IMR-90 (cell line): Measurements from ENCODE around the gene CPEB3.

Experiments
- BHLHE40 ChIP-seq: fragments of 150-350 bp; IDR thresholded peaks from 2 replicates; pipeline ENCODE4 v1.6.1; 2016; ENCODE audit warnings: mild to moderate bottlenecking, low read depth, low read length
- CEBPB ChIP-seq: IDR thresholded peaks from 2 replicates; pipeline ENCODE4 v1.6.1; 2012; ENCODE audit warnings: low read depth, low read length, improper control_type of control experiment
- CHD1 ChIP-seq: IDR thresholded peaks from 2 replicates; pipeline ENCODE4 v1.6.1; 2012; ENCODE audit warnings: low read depth, low read length, improper control_type of control experiment
- CTCF ChIP-seq: conservative IDR thresholded peaks from 2 replicates; pipeline ENCODE4 v1.5.1; 2012; ENCODE audit warnings: mild to moderate bottlenecking, low read depth, low read length, improper control_type of control experiment
- ELK1 ChIP-seq: fragments of 150-350 bp; IDR thresholded peaks from 2 replicates; pipeline ENCODE4 v1.6.1; 2016; ENCODE audit warnings: low read depth, mild to moderate bottlenecking, low read length, moderate library complexity, borderline replicate concordance
- FOS ChIP-seq: fragments of 150-350 bp; IDR thresholded peaks from 2 replicates; pipeline ENCODE4 v1.6.1; 2016; ENCODE audit warnings: low read depth, low read length
- MAFK ChIP-seq: IDR thresholded peaks from 2 replicates; pipeline ENCODE4 v1.6.1; 2012; ENCODE audit warnings: low read depth, low read length, improper control_type of control experiment
- MAZ ChIP-seq: IDR thresholded peaks from 2 replicates; pipeline ENCODE4 v1.6.1; 2012; ENCODE audit warnings: low read depth, mild to moderate bottlenecking, low read length, improper control_type of control experiment, moderate library complexity, borderline replicate concordance
- MXI1 ChIP-seq: IDR thresholded peaks from 2 replicates; pipeline ENCODE4 v1.6.1; 2012; ENCODE audit warnings: low read depth, mild to moderate bottlenecking, low read length, moderate library complexity, borderline replicate concordance
- POLR2A ChIP-seq: IDR thresholded peaks from 2 replicates; pipeline ENCODE4 v1.6.1; 2012; ENCODE audit warnings: mild to moderate bottlenecking, low read depth, low read length
- RAD21 ChIP-seq: IDR thresholded peaks from 2 replicates; pipeline ENCODE4 v1.6.1; 2012; ENCODE audit warnings: low read length, improper control_type of control experiment
- RCOR1 ChIP-seq: IDR thresholded peaks from 2 replicates; pipeline ENCODE4 v1.6.1; 2012; ENCODE audit warnings: mild to moderate bottlenecking, low read length, improper control_type of control experiment; ENCODE audit not compliant: insufficient replicate concordance
- RFX5 ChIP-seq: IDR thresholded peaks from 2 replicates; pipeline ENCODE4 v1.8.0; 2012; ENCODE audit warnings: low read depth, mild to moderate bottlenecking, low read length, moderate library complexity
- SMC3 ChIP-seq: fragments of 150-350 bp; IDR thresholded peaks from 2 replicates; pipeline ENCODE4 v1.6.1; 2016; ENCODE audit warnings: low read depth, mild to moderate bottlenecking, antibody characterized with exemption, low read length, moderate library complexity

GRCh38 chr10:92303096-92303495 is 12.2 kb upstream of the CPEB3 start:
- TF ChIP-seq POLR2A (no peak), MXI1 (no peak), CEBPB (no peak), CTCF (no peak), FOS (no peak), RFX5 (no peak), RCOR1 (no peak), ELK1 (no peak), RAD21 (no peak), MAFK (no peak), CHD1 (no peak), SMC3 (no peak), BHLHE40 (no peak), MAZ (no peak)
